Prostate gland (tissue), 2 donors: ENCODE measurements around the gene ICOS. TPM values are rescaled to one million over a fixed set of nuclear protein-coding genes. Genes with fewer than 3 reads are reported as not detected.
"Not testable (repeated sequence)": the region's sequence is repeated elsewhere in the genome, so short reads cannot be mapped to it uniquely, and the experiment has no call there.

ENCODE experiments used
- DNase-seq: peaks from one replicate; pipeline ENCODE4 v3.0.0-alpha.2; 2019; ENCODE audit warnings: low spot score
- H3K27ac ChIP-seq, 2 donors: fragments of 200-600 bp; sonication (generic); 2 replicates each; pipeline ENCODE4 v1.5.1; 2017 to 2019
- H3K27me3 ChIP-seq: fragments of 200-600 bp; sonication (generic); replicated peaks from 2 replicates; pipeline ENCODE4 v1.5.1; 2019; ENCODE audit not compliant: insufficient read depth
- H3K36me3 ChIP-seq, 2 donors: fragments of 200-600 bp; sonication (generic); 1 replicate in 1 of 2; 2 replicates in 1 of 2; pipeline versions ENCODE4 v1.5.1 to v1.8.1; 2017 to 2019
- H3K4me1 ChIP-seq: fragments of 200-600 bp; sonication (generic); replicated peaks from 2 replicates; pipeline ENCODE4 v1.5.1; 2019
- H3K4me3 ChIP-seq, 2 donors: fragments of 200-600 bp; sonication (generic); 2 replicates each; pipeline ENCODE4 v1.5.1; 2017 to 2019
- H3K9me3 ChIP-seq: fragments of 200-600 bp; sonication (generic); 2 replicates; pipeline ENCODE4 v1.5.1; 2017
- POLR2A ChIP-seq: fragments of 450-650 bp; IDR thresholded peaks from one replicate; pipeline ENCODE4 v1.6.1; 2016; ENCODE audit warnings: antibody characterized with exemption, mild to moderate bottlenecking
- POLR2AphosphoS5 ChIP-seq: sonication (generic); formaldehyde crosslinking; IDR thresholded peaks from one replicate; pipeline ENCODE4 v1.6.1; 2017; ENCODE audit warnings: antibody characterized with exemption
- WGBS: methylation state at CpG from one replicate; pipeline ENCODE4 v1.1.5; 2018; 5-methylcytosine and 5-hydroxymethylcytosine counted together
- intact Hi-C: fragments of 100-400 bp; cut with DNase I; formaldehyde crosslinking; loops from one replicate; pipeline ENCODE4 v1.14.2; 2022
- total RNA-seq, 2 donors: library from RNA; depleted of rRNA; stranded (reverse); fragments of >200 nt; gene quantifications; one replicate each; pipeline ENCODE4 v1.1.0, GENCODE V29; 2016
- TF ChIP-seq, protein P1 (sequence below), 4 experiments: fragments of 200-600 bp in 2 of 4; fragments of 450-650 bp in 2 of 4; sonication (generic) in 2 of 4; IDR thresholded peaks; 1 replicate in 3 of 4; 2 replicates in 1 of 4; pipeline ENCODE4 v1.5.1; 2016 to 2019; ENCODE audit warnings: antibody characterized with exemption in 4 of 4, mild to moderate bottlenecking in 2 of 4, moderate library complexity in 2 of 4

The ICOS gene
- total RNA-seq, 2 donors from 2014 or later: 0.09 TPM; not detected in 1

DNA sequence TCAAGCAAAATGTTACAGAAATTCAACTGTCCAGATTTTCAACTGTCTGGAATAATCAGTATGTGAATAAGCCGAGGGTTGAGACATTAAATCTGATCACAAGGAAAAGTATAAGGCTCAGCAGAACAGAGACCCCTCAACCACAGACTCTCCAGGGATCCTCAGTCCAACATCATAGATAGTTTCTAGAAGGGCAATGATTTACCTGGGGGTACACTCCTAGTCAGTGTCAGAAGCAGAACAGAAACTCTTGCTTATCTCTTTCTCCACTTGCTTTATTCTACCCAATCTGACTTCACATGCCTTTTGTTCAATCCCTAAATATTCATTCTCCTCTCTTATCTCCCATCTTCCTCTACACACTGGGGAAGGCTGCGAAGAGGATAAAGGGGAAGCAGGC lies 36.4 kb downstream of the ICOS start:
- no peak overlapping the region for H3K4me3 ChIP-seq
- H3K27me3 ChIP-seq: no peaks in the 10 kb centered on the region
- H3K36me3 ChIP-seq: no peaks in the 10 kb centered on the region
- H3K4me1 ChIP-seq: no peaks in the 10 kb centered on the region
- H3K27ac ChIP-seq: no peak overlapping the region
- TF ChIP-seq POLR2A (no peak), POLR2AphosphoS5 (no peak)
- TF ChIP-seq, protein P1, sequence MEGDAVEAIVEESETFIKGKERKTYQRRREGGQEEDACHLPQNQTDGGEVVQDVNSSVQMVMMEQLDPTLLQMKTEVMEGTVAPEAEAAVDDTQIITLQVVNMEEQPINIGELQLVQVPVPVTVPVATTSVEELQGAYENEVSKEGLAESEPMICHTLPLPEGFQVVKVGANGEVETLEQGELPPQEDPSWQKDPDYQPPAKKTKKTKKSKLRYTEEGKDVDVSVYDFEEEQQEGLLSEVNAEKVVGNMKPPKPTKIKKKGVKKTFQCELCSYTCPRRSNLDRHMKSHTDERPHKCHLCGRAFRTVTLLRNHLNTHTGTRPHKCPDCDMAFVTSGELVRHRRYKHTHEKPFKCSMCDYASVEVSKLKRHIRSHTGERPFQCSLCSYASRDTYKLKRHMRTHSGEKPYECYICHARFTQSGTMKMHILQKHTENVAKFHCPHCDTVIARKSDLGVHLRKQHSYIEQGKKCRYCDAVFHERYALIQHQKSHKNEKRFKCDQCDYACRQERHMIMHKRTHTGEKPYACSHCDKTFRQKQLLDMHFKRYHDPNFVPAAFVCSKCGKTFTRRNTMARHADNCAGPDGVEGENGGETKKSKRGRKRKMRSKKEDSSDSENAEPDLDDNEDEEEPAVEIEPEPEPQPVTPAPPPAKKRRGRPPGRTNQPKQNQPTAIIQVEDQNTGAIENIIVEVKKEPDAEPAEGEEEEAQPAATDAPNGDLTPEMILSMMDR (IDR thresholded peaks at IDR 0.05): no peak
- no peaks in the 10 kb centered on the region for H3K9me3 ChIP-seq
- 91% methylated on average over 2 of the region's 2 CpGs for WGBS
- intact Hi-C loops: no loop called here
- DNase-seq: no peak

DNA sequence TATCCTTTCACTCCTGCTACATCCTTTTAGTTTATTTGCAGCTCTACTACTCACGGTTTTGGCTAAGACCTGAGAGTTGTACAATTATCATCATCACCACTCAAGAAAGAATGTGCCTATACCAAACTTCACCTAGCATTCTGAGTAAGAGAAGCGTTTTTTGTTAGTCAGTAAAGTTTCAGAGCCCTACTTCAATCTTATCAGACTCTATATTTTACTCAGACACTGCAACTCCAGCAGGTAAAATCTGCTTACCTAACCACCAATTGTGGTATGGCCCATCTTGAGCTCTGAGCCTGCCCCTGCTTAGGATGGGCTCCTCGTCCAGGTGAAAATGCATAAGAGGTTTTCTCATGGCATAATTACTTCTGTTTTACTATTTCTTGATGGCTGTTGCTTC lies 37.1 kb downstream of the ICOS start:
- intact Hi-C loops: no loop called here
- no peaks in the 10 kb centered on the region for H3K9me3 ChIP-seq
- no peak overlapping the region for H3K27ac ChIP-seq
- 83% methylated on average over 3 of the region's 3 CpGs for WGBS
- no peaks in the 10 kb centered on the region for H3K27me3 ChIP-seq
- TF ChIP-seq, protein P1 (IDR thresholded peaks at IDR 0.05): no peak
- TF ChIP-seq POLR2AphosphoS5 (no peak), POLR2A (no peak)
- H3K36me3 ChIP-seq: no peaks in the 10 kb centered on the region
- H3K4me1 ChIP-seq: no peaks in the 10 kb centered on the region
- H3K4me3 ChIP-seq: no peak overlapping the region
- DNase-seq: no peak

DNA sequence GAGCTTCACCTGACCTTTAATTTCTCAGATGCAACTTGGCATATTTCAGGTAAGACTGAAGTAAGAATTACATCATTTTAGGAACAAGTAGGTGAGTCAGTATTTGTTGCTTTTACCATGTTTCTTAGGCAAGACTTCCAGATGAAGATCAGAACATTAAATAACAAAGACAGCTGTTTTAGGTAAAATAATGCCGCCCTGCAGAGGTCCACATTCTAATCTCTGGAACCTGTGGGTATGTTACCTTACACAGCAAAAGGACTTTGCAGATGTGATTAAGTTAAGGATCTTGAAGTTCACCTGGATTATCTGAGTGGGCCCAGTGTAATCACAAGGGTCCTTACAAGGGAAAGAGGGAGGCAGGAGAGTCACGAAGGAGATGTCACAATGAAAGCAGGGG lies 39.3 kb downstream of the ICOS start:
- TF ChIP-seq POLR2A (no peak), POLR2AphosphoS5 (no peak)
- TF ChIP-seq, protein P1 (IDR thresholded peaks at IDR 0.05): no peak
- 93% methylated on average over 2 of the region's 2 CpGs for WGBS
- no peaks in the 10 kb centered on the region for H3K4me1 ChIP-seq
- no peak overlapping the region for H3K27ac ChIP-seq
- intact Hi-C loops: no loop called here
- H3K36me3 ChIP-seq: no peaks in the 10 kb centered on the region
- H3K9me3 ChIP-seq: no peaks in the 10 kb centered on the region
- no peak overlapping the region for H3K4me3 ChIP-seq
- no peaks in the 10 kb centered on the region for H3K27me3 ChIP-seq
- DNase-seq: no peak

DNA sequence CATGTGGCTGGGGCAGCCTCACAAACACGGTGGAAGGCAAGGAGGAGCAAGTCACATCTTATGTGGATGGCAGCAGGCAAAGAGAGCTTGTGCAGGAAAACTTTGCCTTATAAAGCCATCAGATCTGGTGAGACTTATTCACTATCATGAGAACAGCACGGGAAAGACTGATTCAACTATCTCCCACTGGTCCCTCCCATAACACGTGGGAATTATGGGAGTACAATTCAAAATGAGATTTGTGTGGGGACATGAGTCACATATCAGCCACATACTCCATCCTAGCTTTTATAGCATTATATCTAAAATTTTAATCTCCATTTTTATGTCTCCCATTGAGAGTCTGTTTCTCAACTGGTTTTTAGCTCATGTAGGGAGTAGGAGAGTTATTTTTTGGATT lies 45.7 kb downstream of the ICOS start:
- Histone ChIP-seq H3K27ac (no peak overlapping the region), H3K36me3 (no peaks in the 10 kb centered on the region), H3K27me3 (no peaks in the 10 kb centered on the region), H3K4me3 (no peak overlapping the region), H3K4me1 (no peaks in the 10 kb centered on the region), H3K9me3 (no peaks in the 10 kb centered on the region)
- TF ChIP-seq POLR2A (no peak), POLR2AphosphoS5 (no peak)
- TF ChIP-seq, protein P1 (IDR thresholded peaks at IDR 0.05): no peak
- DNase-seq: no peak
- intact Hi-C loops: no loop called here
- WGBS: 88% methylated on average over 3 of the region's 3 CpGs

DNA sequence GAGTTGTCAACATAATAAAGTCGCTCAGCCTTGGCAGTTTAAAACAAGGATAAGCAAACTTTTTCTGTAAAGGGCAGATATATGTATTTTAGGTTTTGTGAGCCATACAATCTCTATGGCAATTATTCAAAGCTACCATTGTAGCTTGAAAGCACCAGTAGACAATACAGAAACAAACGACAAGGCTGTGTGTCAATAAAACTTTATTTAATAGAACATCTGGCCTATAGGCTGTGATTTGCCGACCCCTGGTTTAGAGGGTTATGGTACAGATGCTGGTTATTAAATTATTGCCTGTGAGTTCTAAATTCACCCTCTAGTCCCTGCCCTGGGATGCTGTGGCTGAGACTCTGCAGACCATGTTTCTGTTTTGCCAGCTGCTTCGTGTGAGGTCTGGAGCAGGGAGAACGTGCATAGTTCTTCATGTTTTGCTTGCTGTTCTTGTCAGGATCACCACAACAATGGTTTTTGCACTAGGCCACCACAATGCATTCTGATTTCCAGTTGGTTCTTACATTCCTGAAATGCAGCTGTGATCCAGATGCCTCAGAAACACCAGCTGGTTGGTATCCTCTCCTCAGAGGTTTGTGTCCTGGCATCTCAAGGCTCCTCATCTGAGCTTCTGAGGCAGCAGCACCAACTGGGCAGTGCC lies 46.6 kb downstream of the ICOS start:
- H3K4me1 ChIP-seq: no peaks in the 10 kb centered on the region
- TF ChIP-seq, protein P1 (IDR thresholded peaks at IDR 0.05): no peak
- TF ChIP-seq POLR2AphosphoS5: no peak
- no peak for TF ChIP-seq POLR2A
- H3K27ac ChIP-seq: no peak overlapping the region
- no peaks in the 10 kb centered on the region for H3K27me3 ChIP-seq
- no peaks in the 10 kb centered on the region for H3K36me3 ChIP-seq
- H3K4me3 ChIP-seq: no peak overlapping the region
- intact Hi-C loops: no loop called here
- H3K9me3 ChIP-seq: no peaks in the 10 kb centered on the region
- DNase-seq: no peak
- WGBS: 69% methylated on average over 5 of the region's 5 CpGs

DNA sequence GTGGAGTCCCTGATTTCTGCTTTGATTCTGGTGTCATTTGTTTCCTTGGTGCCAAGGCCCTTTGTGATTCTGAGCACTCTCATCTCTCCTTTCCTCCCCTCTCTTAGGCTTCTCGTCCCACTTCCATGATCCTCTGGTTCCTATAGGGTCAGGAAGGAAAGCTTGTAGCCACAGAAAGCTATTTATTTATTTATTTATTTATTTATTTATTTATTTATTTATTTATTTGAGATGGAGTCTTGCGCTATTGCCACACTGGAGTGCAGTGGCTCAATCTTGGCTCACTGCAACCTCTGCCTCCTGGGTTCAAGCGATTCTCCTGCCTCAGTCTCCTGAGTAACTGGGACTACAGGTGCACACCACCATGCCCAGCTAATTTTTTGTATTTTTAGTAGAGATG lies 49.4 kb downstream of the ICOS start:
- WGBS: 81% methylated on average over 3 of the region's 3 CpGs
- H3K9me3 ChIP-seq, DNase-seq, H3K27me3 ChIP-seq, H3K4me3 ChIP-seq, intact Hi-C loops, H3K27ac ChIP-seq, H3K4me1 ChIP-seq, H3K36me3 ChIP-seq: not testable (repeated sequence)
